Activated B cell treated with CpG ODN at 0.5 μM for 24 hours (primary cell): ENCODE measurements around the gene SLC2A10. TPM values are rescaled to one million over a fixed set of nuclear protein-coding genes. Genes with fewer than 3 reads are reported as not detected.
"Not testable (repeated sequence)": the region's sequence is repeated elsewhere in the genome, so short reads cannot be mapped to it uniquely, and the experiment has no call there.

Experiments
- ATAC-seq: fragments of 200-7000 bp; cut with Tn5 transposase; one replicate; pipeline ENCODE4 v1.10.0; 2021; ENCODE audit warnings: low read depth, mild to moderate bottlenecking, moderate library complexity
- CTCF ChIA-PET: fragments of 350-600 bp; sonication (Branson Sonifier 250); formaldehyde crosslinking; loops from one replicate; lab custom pipeline; 2021; ENCODE audit warnings: antibody characterized with exemption; lab: Charles Lee
- POLR2A ChIA-PET: fragments of 350-600 bp; sonication (Branson Sonifier 250); formaldehyde crosslinking; loops from one replicate; lab custom pipeline; 2021; ENCODE audit warnings: antibody characterized with exemption; lab: Charles Lee
- DNase-seq: peaks from one replicate; pipeline ENCODE4 v3.0.0; 2022
- H3K27ac Mint-ChIP-seq: one replicate; pipeline ENCODE4 v1.8.0; 2020; ENCODE audit warnings: mixed read lengths
- H3K27me3 Mint-ChIP-seq: one replicate; pipeline ENCODE4 v1.8.0; 2021; ENCODE audit warnings: mixed read lengths
- H3K36me3 Mint-ChIP-seq: one replicate; pipeline ENCODE4 v1.8.0; 2021; ENCODE audit warnings: low read depth, mixed read lengths
- H3K4me1 Mint-ChIP-seq: one replicate; pipeline ENCODE4 v1.8.0; 2021; ENCODE audit warnings: mixed read lengths
- H3K4me3 Mint-ChIP-seq: one replicate; pipeline ENCODE4 v1.8.0; 2020; ENCODE audit warnings: mild to moderate bottlenecking, mixed read lengths
- H3K9me3 Mint-ChIP-seq: one replicate; pipeline ENCODE4 v1.8.0; 2020; ENCODE audit warnings: mixed read lengths
- CTCF ChIP-seq: fragments of 200-600 bp; IDR thresholded peaks from one replicate; pipeline ENCODE4 v1.8.0; 2022; ENCODE audit warnings: antibody characterized with exemption, mild to moderate bottlenecking
- intact Hi-C: fragments of 100-400 bp; cut with micrococcal nuclease; formaldehyde crosslinking; loops from one replicate; pipeline ENCODE4 v1.15.1; 2024
- total RNA-seq: library from RNA; stranded (reverse); gene quantifications from 2 replicates; pipeline ENCODE4 v1.2.3, GENCODE V29; 2022

Gene SLC2A10
- total RNA-seq, 1 donor from 2014 or later, result not detected

- H3K27ac Mint-ChIP-seq, result no peak overlapping the region
These were observed 36.8 kb upstream of the SLC2A10 start for GRCh38 chr20:46672543-46673148.

GRCh38 chr20:46673394-46674252, 35.8 kb upstream of the SLC2A10 start:
- CTCF ChIA-PET, result interaction anchor here (1.1 kb wide), 1 partner anchor 12 kb away, joined by 3 read pairs; no protein-coding TSS in a partner anchor
- no peak overlapping the region for H3K27ac Mint-ChIP-seq
- no peak overlapping the region for H3K4me3 Mint-ChIP-seq
- TF ChIP-seq CTCF, result no peak
- H3K27me3 Mint-ChIP-seq, result no peaks in the 10 kb centered on the region
- H3K36me3 Mint-ChIP-seq, result no peaks in the 10 kb centered on the region
- DNase-seq (no peak), ATAC-seq (no peak)
- POLR2A ChIA-PET, result no interaction called here
- peaks cover 7% of the 10 kb centered on the region for H3K9me3 Mint-ChIP-seq
- no peaks in the 10 kb centered on the region for H3K4me1 Mint-ChIP-seq
- intact Hi-C loops, result no loop called here

More at GRCh38 chr20:46672543-46673148, 36.8 kb upstream of the SLC2A10 start:
- intact Hi-C loops, result no loop called here
- H3K36me3 Mint-ChIP-seq, result no peaks in the 10 kb centered on the region
- ATAC-seq (no peak), DNase-seq (no peak)
- TF ChIP-seq CTCF, result no peak
- ChIA-PET CTCF (no interaction called here), POLR2A (no interaction called here)
- H3K4me3 Mint-ChIP-seq, result no peak overlapping the region
- peaks cover 7% of the 10 kb centered on the region for H3K9me3 Mint-ChIP-seq
- no peaks in the 10 kb centered on the region for H3K27me3 Mint-ChIP-seq
- no peaks in the 10 kb centered on the region for H3K4me1 Mint-ChIP-seq

GRCh38 chr20:46674253-46675083, 35.0 kb upstream of the SLC2A10 start:
- peaks cover 7% of the 10 kb centered on the region for H3K9me3 Mint-ChIP-seq
- POLR2A ChIA-PET, result no interaction called here
- no peak overlapping the region for H3K4me3 Mint-ChIP-seq
- H3K4me1 Mint-ChIP-seq, result no peaks in the 10 kb centered on the region
- intact Hi-C loops, result no loop called here
- no peaks in the 10 kb centered on the region for H3K36me3 Mint-ChIP-seq
- TF ChIP-seq CTCF, result no peak
- CTCF ChIA-PET, result interaction anchor here (1.1 kb wide), 1 partner anchor 12 kb away, joined by 3 read pairs; no protein-coding TSS in a partner anchor
- no peaks in the 10 kb centered on the region for H3K27me3 Mint-ChIP-seq
- no peak for DNase-seq
- no peak for ATAC-seq
- H3K27ac Mint-ChIP-seq, result no peak overlapping the region

GRCh38 chr20:46676649-46677316, 32.7 kb upstream of the SLC2A10 start:
- intact Hi-C loops, H3K4me1 Mint-ChIP-seq, CTCF ChIA-PET, H3K27ac Mint-ChIP-seq, ATAC-seq, H3K36me3 Mint-ChIP-seq, DNase-seq, H3K4me3 Mint-ChIP-seq, POLR2A ChIA-PET, H3K27me3 Mint-ChIP-seq, H3K9me3 Mint-ChIP-seq: not testable (repeated sequence)

GRCh38 chr20:46677608-46678007, 31.8 kb upstream of the SLC2A10 start:
- H3K4me3 Mint-ChIP-seq, result no peak overlapping the region
- H3K27me3 Mint-ChIP-seq, result no peaks in the 10 kb centered on the region
- intact Hi-C loops, result no loop called here
- ATAC-seq (no peak), DNase-seq (no peak)
- H3K9me3 Mint-ChIP-seq, result no peaks in the 10 kb centered on the region
- H3K27ac Mint-ChIP-seq, result no peak overlapping the region
- H3K4me1 Mint-ChIP-seq, result peaks cover 16% of the 10 kb centered on the region
- H3K36me3 Mint-ChIP-seq, result no peaks in the 10 kb centered on the region
- TF ChIP-seq CTCF, result no peak
- POLR2A ChIA-PET, result no interaction called here
- CTCF ChIA-PET, result no interaction called here
